Measurements from ENCODE around the gene HECTD4.

DNA sequence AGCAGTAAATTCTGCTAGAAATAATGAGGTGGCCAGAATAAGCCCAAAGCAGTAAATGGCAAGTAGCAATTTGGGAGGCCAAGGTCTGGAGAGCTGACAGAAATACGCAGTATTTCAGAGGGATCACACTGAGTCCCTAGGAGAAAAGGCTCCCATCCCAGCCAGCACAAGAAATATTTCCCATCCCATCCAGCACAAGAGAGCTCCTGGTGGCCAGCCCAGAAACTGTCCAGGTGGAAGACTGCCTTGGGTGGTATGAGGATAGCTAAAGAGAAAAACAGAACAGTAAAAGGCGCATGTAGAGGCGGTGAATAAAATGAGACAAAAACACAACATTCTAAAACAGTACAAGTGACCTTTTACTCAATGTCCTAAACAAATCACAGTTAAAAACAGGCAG, 120.7 kb downstream of the HECTD4 start:
- TF ChIP-seq EZH2phosphoT487 (IDR thresholded peaks at IDR 0.05; ENCODE audit: borderline replicate concordance, low read depth, low read length) (no peak), CTCF (conservative IDR thresholded peaks at IDR 0.05; ENCODE audit: low read length) (no peak; the same call in 1 of the 2 replicates)
